ENCODE measurements around the gene VWF.

VWF gene

GRCh38 chr12:5977556-5977955 lies 146.9 kb downstream of the VWF start:
- DNase-seq (ENCODE audit: low spot score): no peak

- DNase-seq (ENCODE audit: low spot score): no peak
Observed at GRCh38 chr12:5976711-5977110, 147.8 kb downstream of the VWF start.

- no peak for DNase-seq (ENCODE audit: low spot score)
Observed at GRCh38 chr12:5976196-5976595, 148.3 kb downstream of the VWF start.

- no peak for DNase-seq (ENCODE audit: low spot score)
Observed at GRCh38 chr12:5973461-5974115, 150.9 kb downstream of the VWF start.

DNA sequence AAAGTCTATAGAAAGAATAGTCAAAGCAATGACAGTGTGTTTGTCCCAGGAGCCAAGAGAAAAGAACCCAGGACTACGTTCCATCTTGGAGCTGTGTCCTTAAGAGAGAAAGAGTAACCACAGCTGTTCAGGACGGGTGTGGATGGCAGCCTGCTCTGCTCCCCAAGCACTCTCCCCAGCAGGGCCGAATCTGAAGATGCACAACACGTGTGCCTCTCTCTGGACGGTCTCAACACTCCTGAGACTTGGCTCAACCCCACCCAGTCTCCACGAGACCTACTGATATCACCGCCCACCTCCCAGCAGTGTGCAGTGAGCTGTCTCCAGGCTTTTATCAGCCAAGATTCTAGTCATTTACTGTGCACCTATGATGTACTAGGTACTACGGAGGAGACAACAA lies 152.1 kb downstream of the VWF start:
- no peak for DNase-seq (ENCODE audit: low spot score)

DNA sequence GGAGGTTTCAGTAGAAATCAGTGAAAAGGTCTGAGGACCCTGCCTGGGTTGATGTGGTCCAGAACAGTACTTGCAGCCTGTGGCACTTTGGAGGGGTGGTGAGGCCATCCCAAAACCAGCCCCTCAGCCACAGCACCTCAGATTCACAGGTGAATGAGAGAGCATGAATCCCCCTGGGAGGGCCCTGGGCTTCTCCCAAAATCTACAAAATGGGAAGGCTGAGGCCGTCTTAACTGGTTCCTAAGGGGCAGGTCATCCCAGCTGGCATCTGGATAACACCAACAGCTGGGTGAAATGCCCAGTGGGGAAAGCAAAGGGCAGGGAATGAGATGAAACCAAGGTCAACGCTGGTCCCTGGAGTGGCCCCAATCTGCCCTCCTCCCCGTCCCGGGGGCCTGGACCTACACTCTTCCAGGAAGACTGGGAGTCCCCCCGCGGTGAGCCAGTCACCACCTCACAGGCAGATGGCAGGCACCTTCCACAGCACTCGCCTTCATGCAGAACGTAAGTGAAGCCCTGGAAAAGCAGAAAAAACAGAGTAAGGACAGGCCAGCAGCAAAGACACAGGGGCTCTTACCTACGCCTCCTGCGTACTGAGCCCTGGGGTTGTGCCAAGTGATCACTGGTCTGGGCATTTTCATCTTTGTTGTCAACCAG lies 153.1 kb downstream of the VWF start:
- no peak for DNase-seq (ENCODE audit: low spot score)

- no peak for DNase-seq (ENCODE audit: low spot score)
Observed at GRCh38 chr12:5969974-5970690, 154.3 kb downstream of the VWF start.

DNA sequence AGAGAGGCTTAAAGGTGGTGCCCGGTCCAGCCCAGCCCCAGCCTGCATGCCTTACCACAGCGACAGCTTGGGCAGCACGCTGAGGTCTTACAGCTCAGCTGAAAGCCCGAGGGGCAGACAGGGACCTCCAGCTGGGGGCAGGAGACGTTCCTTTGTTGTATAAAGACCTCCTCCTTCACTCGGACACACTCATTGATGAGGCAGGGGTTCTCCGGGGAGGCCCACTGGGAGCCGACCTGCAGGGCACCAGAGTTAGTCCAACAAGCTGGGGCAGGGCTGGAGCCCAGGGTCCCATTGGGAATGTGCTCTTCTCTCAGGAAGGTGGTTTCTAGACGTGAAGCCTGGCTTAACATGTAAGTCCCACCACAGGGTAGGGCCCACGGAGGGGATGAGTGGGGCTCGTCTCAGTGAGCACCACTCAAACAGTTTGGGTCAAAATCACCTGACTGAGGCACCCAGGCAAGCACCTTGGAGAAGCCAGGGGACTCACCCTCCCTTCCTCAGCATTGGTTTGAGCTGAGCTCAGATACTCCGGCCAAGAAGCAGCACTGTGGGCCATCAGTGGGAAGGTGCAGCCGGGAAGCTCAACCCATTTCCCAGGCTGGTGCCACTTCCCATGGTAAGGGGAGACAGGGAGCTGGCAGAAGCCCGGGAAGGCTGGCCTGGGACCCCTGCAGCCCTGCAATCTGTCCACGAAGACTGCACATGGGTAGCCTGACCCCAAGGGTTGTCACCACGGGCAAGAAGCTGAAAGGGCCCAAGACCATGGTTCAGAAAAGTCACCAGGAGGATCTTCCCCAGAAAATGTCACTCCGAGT lies 155.1 kb downstream of the VWF start:
- no peak for DNase-seq (ENCODE audit: low spot score)

DNA sequence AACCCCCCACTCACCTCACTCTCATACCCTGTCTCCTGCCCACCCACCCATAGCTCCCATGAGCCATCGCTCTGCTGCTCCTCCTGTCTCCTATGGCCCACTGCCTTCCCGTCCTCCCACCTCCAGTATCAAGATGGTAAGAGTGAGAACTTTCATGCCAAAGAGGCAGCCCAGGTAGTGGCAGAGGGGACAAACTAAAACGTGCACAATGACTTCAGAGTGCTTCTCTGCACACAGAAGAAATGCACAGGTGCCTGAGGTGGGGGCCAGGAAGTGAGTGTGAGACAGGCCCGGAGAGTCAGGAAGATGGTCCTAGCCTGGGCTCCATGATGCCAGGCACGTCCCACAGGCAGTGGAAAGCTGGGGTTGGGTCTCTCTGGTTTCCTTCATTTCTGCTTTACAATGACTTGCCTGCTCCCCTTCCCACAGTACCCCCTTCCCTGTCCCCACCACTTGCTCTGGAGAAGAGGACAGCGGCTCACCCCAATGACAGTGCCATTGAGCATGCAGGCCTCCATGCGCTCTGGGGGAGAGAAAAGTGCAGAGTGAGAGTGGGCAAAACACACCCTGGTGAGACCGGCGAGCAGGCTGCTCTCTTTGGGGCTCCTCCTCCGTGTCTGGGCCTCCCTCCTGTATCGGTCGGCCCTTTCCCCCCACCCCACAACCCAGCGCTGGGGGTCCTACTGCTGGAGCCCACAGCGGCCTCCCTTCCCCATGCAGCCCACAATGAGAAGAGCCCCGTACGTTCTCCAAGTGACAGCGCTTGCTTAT lies 156.6 kb downstream of the VWF start:
- no peak for DNase-seq (ENCODE audit: low spot score)

DNA sequence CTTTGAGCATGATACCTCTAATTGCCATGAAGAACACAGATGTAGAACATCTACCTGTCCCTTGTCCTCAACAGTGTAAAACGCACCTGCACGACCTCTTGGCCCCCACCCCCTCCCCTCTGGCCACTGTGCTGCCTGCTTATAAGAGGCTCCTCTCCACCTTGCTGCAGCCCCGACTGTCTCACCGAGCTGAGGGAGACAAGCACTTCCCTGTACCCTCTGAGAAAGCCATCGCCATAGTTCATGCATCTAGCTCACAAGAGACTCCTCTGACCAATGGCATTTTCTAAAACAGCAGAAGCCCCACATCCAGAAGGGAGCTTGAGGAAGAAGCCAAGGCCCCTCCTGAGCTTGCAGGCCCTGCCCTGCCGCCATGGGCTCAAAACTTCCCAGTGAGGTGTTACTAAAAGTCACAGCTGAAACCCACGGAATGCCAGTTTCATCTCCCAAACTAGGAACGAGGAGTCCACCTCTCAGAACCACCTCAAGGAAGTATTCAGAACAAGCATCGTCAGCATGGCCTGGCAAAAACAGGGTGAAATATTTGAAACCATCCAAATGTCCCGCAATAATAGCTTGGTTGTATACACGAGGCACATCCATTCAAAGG lies 157.9 kb downstream of the VWF start:
- no peak for DNase-seq (ENCODE audit: low spot score)

GRCh38 chr12:5965950-5966383 lies 158.5 kb downstream of the VWF start:
- DNase-seq (ENCODE audit: low spot score): peak; percentile 65

GRCh38 chr12:5964913-5965900 lies 159.3 kb downstream of the VWF start:
- DNase-seq (ENCODE audit: low spot score): no peak

DNA sequence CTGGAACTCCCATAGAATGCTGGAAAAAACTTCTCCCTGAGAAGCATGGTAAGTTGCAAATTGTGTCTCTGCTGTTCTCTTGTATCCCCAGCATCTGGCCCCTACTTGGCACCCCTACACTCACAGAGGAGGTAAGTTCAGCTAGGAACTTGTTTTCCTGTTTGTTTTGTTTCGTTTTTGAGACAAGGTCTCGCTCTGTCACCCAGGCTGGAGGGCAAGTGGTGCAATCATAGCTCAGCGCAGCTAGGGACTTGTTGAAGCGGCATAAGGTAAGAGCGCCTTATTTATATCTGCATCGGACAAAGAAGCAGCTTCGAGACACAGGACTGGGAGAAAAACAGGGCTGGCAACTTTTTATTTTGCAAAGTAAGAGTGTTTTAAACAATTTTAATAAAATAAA lies 161.0 kb downstream of the VWF start:
- no peak for DNase-seq (ENCODE audit: low spot score)

DNA sequence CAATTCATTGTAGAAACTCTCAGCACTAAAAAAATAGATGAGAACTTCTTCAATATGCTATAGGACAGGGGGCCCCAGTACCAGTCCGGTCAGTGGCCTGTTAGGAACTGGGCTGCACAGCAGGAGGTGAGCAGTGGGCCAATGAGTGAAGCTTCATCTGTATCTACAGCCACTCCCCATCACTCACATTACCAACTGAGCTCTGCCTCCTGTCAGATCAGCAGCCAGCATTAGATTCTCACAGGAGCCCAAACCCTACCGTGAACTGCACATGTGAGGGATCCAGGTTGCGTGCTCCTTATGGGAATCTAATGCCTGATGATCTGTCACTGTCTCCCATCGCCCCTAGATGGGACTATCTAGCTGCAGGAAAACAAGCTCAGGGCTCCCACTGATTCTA lies 163.7 kb downstream of the VWF start:
- no peak for DNase-seq (ENCODE audit: low spot score)

GRCh38 chr12:5956987-5957386 lies 167.5 kb downstream of the VWF start:
- no peak for DNase-seq (ENCODE audit: low spot score)

DNA sequence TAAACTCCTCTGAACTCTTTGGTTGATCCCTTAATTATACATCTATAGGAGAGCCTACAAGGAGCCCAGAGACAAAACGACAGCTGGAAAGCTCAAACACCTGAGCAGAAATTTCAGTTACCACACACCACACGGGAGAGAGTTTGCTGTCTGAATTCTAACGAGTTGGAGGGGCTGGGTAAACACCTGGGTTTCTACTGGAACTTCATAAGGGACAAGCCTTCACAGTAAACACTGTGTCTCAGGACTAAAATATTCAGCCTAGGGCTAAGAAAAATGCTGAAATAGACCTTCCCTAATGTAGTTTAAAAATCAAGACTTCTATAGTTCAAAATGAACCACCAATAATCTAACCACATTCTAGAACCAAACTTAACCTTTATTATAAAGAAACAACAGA lies 169.8 kb downstream of the VWF start:
- no peak for DNase-seq (ENCODE audit: low spot score)

- no peak for DNase-seq (ENCODE audit: low spot score)
Observed at GRCh38 chr12:5953835-5954586, 170.5 kb downstream of the VWF start.

GRCh38 chr12:5952031-5952430 lies 172.4 kb downstream of the VWF start:
- no peak for DNase-seq (ENCODE audit: low spot score)

DNA sequence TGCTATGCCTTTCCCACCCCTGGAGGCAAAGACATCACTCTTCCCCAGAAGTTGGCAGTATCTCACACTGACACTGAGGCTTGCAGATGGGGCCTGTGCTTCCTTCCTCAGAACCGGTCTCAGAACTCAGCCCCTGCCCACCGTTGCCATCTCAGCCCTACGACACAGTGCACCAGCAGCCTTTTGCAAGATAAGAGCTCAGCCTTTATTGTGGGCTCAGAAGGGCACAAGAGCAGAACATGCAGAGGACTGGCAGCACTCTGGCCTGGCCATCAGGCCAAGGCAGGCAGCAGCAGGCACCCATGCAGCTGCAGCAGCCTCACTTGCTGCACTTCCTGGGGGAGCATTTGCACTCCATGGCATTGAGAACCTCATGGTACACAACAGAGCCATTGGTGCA lies 175.8 kb downstream of the VWF start:
- DNase-seq (ENCODE audit: low spot score): no peak
